Ovary (tissue), 9 donors: Measurements from ENCODE around the gene IL13RA1. TPM values are rescaled to one million over a fixed set of nuclear protein-coding genes. Genes with fewer than 3 reads are reported as not detected.
A peak's percentile ranks its signal among the peaks of the same experiment; 100 is the strongest.

Source experiments
- DNase-seq, 5 donors: peaks; one replicate each; pipeline ENCODE4 v3.0.0-alpha.2; 2019 to 2020
- H3K27ac ChIP-seq, 2 donors: fragments of 200-600 bp; one replicate each; pipeline versions ENCODE4 v1.5.1 to v1.8.0; 2019 to 2022
- H3K27me3 ChIP-seq: fragments of 200-600 bp; one replicate; pipeline ENCODE4 v1.8.0; 2022
- H3K36me3 ChIP-seq: fragments of 200-600 bp; sonication (generic); one replicate; pipeline ENCODE4 v1.5.1; 2019
- H3K4me1 ChIP-seq: one replicate; pipeline ENCODE4 v1.8.1; 2013; ENCODE audit warnings: mild to moderate bottlenecking, moderate library complexity; ENCODE audit not compliant: insufficient read depth
- H3K4me3 ChIP-seq: fragments of 200-600 bp; sonication (generic); one replicate; pipeline ENCODE4 v1.5.1; 2017
- H3K9me3 ChIP-seq, 2 donors: fragments of 200-600 bp in 1 of 2; sonication (generic) in 1 of 2; one replicate each; pipeline versions ENCODE4 v1.5.1 to v1.8.1; 2013 to 2019; ENCODE audit warnings: mild to moderate bottlenecking in 1 of 2, moderate library complexity in 1 of 2
- EP300 ChIP-seq: sonication (generic); formaldehyde crosslinking; IDR thresholded peaks from one replicate; pipeline ENCODE4 v1.6.1; 2017; ENCODE audit warnings: antibody characterized with exemption
- POLR2A ChIP-seq: fragments of 450-650 bp; IDR thresholded peaks from one replicate; pipeline ENCODE4 v1.6.1; 2017; ENCODE audit warnings: antibody characterized with exemption, mild to moderate bottlenecking, moderate library complexity
- WGBS, 3 donors: extraction: QIAGEN DNeasy Blood & Tissue Kit in 1 of 3; methylation state at CpG; one replicate each; pipeline versions ENCODE4 v1.1.5 to v1.1.7; 2013 to 2017; 5-methylcytosine and 5-hydroxymethylcytosine counted together
- intact Hi-C, 4 donors: fragments of 100-400 bp; cut with DNase I; formaldehyde crosslinking; loops; one replicate each; pipeline versions ENCODE4 v1.11.0 to v1.15.1; 2022 to 2023
- polyA plus RNA-seq, 2 donors: library from polyadenylated mRNA; stranded (reverse); fragments of 200-250 nt in 1 of 2; fragments of 350-450 nt in 1 of 2; fragmentation: Illumina TruSeq in 1 of 2; extraction: RNeasy Lipid Tissue Mini Kit (QIAGEN cat#74804) in 1 of 2; gene quantifications; one replicate each; pipeline ENCODE4 v1.2.3, GENCODE V29; 2013 to 2014
- small RNA-seq: library from RNA; depleted of rRNA; stranded (forward); fragments of <200 nt; gene quantifications from one replicate; pipeline ENCODE3, GENCODE V24; 2016
- total RNA-seq, 7 donors: library from RNA; depleted of rRNA in 2 of 7; stranded (reverse); fragments of >200 nt in 2 of 7; fragmentation: NEBNext Ultra II Directional in 3 of 7; extraction: Animal tissue kit (Norgen Biotek cat#: 25700) in 3 of 7; gene quantifications; one replicate each; pipeline versions ENCODE4 v1.1.0 to v1.2.4, GENCODE V29; 2016 to 2023
- TF ChIP-seq, protein P1 (sequence below), 3 donors: fragments of 450-650 bp in 2 of 3; fragments of 200-600 bp in 1 of 3; IDR thresholded peaks; one replicate each; pipeline versions ENCODE4 v1.5.1 to v1.8.0; 2016 to 2022; ENCODE audit warnings: antibody characterized with exemption in 3 of 3, mild to moderate bottlenecking in 1 of 3
- donor health status: DM: no; HTN: no; CAD: no; lungs with moderate emphysema.
- donor health status: DM: no; HTN: no; CAD: no.
- donor health status: Bipolar disorder and iron deficiency.
- donor health status: DM: yes; HTN: yes; CAD: no.
- donor health status: DM: no; HTN: no; CAD: no.
- donor health status: DM: yes; HTN: yes; CAD: no.

The IL13RA1 gene
- total and polyA plus RNA-seq, 9 donors: 33.0 to 104 (median 48.1) TPM

DNA sequence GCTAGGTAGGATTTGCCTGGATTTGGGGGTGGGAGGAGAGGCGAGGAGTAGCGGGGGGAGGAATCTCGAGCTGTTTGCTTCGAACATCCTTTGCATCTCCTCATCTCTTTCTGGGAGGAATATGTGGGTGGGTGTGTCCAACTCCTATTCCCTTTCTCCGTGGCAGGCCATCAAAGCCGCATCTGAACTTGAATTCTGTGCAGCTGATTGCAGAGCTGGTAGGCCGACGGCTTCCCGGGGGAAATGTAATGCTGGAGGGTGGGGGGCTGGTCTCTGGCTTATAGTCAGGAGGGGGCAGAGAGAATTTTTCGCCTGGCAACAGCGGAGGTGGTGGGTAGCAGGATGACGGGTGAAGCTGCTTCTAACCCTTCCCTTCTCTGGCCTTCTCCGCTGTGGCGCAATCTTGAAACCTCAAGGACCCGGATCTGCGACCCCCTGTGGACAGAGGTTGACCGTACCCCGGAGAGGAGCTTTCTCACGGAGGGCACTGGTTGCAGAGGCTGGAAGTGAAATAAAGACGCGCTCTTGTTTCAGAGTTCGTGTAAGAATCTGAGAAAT lies 96.8 kb downstream of the IL13RA1 start:
- no peaks in the 10 kb centered on the region for H3K4me1 ChIP-seq
- no peak overlapping the region for H3K27ac ChIP-seq
- 45 to 55% (median 55%) methylated on average over 22 of the region's 22 CpGs for WGBS, 3 donors
- H3K36me3 ChIP-seq: no peaks in the 10 kb centered on the region
- DNase-seq: no peak
- no peaks in the 10 kb centered on the region for H3K27me3 ChIP-seq
- H3K4me3 ChIP-seq: peak overlapping the region; percentile 21
- TF ChIP-seq EP300 (no peak), POLR2A (no peak)
- TF ChIP-seq, protein P1, sequence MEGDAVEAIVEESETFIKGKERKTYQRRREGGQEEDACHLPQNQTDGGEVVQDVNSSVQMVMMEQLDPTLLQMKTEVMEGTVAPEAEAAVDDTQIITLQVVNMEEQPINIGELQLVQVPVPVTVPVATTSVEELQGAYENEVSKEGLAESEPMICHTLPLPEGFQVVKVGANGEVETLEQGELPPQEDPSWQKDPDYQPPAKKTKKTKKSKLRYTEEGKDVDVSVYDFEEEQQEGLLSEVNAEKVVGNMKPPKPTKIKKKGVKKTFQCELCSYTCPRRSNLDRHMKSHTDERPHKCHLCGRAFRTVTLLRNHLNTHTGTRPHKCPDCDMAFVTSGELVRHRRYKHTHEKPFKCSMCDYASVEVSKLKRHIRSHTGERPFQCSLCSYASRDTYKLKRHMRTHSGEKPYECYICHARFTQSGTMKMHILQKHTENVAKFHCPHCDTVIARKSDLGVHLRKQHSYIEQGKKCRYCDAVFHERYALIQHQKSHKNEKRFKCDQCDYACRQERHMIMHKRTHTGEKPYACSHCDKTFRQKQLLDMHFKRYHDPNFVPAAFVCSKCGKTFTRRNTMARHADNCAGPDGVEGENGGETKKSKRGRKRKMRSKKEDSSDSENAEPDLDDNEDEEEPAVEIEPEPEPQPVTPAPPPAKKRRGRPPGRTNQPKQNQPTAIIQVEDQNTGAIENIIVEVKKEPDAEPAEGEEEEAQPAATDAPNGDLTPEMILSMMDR (IDR thresholded peaks at IDR 0.05): no peak
- no peaks in the 10 kb centered on the region for H3K9me3 ChIP-seq
- intact Hi-C loops: no loop called here

DNA sequence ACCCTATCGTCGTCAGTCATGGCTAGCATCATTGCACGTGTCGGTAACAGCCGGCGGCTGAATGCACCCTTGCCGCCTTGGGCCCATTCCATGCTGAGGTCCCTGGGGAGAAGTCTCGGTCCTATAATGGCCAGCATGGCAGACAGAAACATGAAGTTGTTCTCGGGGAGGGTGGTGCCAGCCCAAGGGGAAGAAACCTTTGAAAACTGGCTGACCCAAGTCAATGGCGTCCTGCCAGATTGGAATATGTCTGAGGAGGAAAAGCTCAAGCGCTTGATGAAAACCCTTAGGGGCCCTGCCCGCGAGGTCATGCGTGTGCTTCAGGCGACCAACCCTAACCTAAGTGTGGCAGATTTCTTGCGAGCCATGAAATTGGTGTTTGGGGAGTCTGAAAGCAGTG lies 97.8 kb downstream of the IL13RA1 start:
- H3K36me3 ChIP-seq: no peaks in the 10 kb centered on the region
- H3K4me3 ChIP-seq: no peak overlapping the region
- no peaks in the 10 kb centered on the region for H3K4me1 ChIP-seq
- intact Hi-C loops: no loop called here
- 76 to 77% (median 77%) methylated on average over 16 of the region's 16 CpGs for WGBS, 3 donors
- TF ChIP-seq, protein P1 (IDR thresholded peaks at IDR 0.05): no peak
- TF ChIP-seq EP300 (no peak), POLR2A (no peak)
- H3K27me3 ChIP-seq: no peaks in the 10 kb centered on the region
- no peak for DNase-seq
- no peaks in the 10 kb centered on the region for H3K9me3 ChIP-seq
- no peak overlapping the region for H3K27ac ChIP-seq

DNA sequence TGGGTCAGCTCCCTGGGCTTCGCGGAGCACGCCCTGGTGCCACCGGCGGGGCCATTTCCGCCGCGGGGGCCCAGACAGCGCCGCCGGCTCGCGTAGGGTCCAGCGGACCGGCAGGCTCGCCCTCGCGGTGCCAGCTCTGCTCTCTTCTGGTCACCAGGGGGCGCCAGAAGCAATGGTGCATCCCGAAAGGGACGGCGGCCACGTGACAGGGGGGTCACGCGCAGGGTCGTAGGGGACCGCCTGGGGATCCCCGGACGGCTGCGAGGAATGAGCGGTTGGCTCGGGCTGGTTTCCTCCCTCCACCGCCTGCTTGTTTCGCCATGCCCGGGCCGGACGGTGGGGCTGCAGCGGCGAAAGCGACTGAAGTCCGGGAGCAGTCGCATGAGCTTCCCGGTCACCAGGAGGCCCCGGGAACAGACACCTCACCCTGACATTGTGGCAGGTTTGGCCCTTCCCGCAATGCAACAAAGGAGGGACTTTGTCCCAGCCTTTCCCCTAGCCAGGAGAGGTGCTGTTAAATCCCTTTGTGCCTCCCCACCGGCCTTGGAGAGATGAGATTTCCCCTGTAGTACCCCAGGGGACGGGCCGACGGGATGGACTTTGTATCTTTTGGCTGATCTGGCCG lies 112.0 kb downstream of the IL13RA1 start:
- intact Hi-C loops: no loop called here
- no peak overlapping the region for H3K27ac ChIP-seq

More for the DNA sequence above, 112.0 kb downstream of the IL13RA1 start:
- TF ChIP-seq EP300: no peak
- TF ChIP-seq, protein P1 (IDR thresholded peaks at IDR 0.05): peak; percentile 41 to 56 (median 49)
- WGBS, 3 donors: 31 to 50% (median 35%) methylated on average over 44 to 50 of the region's 50 CpGs
- H3K9me3 ChIP-seq: no peaks in the 10 kb centered on the region
- no peaks in the 10 kb centered on the region for H3K4me1 ChIP-seq
- DNase-seq: peak; percentile 66 to 82 (median 77)
- H3K27me3 ChIP-seq: no peaks in the 10 kb centered on the region
- peak overlapping the region; percentile 36 for H3K4me3 ChIP-seq
- H3K36me3 ChIP-seq: no peaks in the 10 kb centered on the region

Small RNAs within 50 kb of the gene (small RNA-seq; reads per million reads assigned to genes)
- not detected for gene RF00566

Other genes with a start within 250 kb of the IL13RA1 start
- 10 to 100 TPM in 1 of 7 donors, 1 to 10 TPM in 6; 4.0 to 18.5 (median 6.1) TPM for gene DOCK11, start 231.8 kb upstream of the IL13RA1 start, total RNA-seq
- 1 to 10 TPM; 3.6 to 6.1 TPM for gene DOCK11, start 231.8 kb upstream of the IL13RA1 start, polyA plus RNA-seq
- gene ZCCHC12, start 96.2 kb downstream of the IL13RA1 start, total RNA-seq: 100 to 1,000 TPM in 1 of 7 donors, 10 to 100 TPM in 1, 1 to 10 TPM in 4, under 1 TPM in 1; 0.70 to 131 (median 5.5) TPM
- 10 to 100 TPM in 1 of 2 donors, 1 to 10 TPM in 1; 2.2 to 25.2 TPM for gene ZCCHC12, start 96.2 kb downstream of the IL13RA1 start, polyA plus RNA-seq
- 10 to 100 TPM in 1 of 7 donors, 1 to 10 TPM in 6; 2.5 to 10.5 (median 5.2) TPM for gene LONRF3, start 247.0 kb downstream of the IL13RA1 start, total RNA-seq
- 1 to 10 TPM; 1.1 to 2.8 TPM for gene LONRF3, start 247.0 kb downstream of the IL13RA1 start, polyA plus RNA-seq